HEK293 (cell line): Measurements from ENCODE around the gene SCGB1C1.

Experiments
- CTCF ChIA-PET: fragments of 350-600 bp; formaldehyde crosslinking; extraction: SDS; loops from one replicate; lab custom pipeline; 2021; ENCODE audit warnings: antibody characterized with exemption; lab: Yijun Ruan, JAX
- POLR2A ChIA-PET: fragments of 300-600 bp; formaldehyde crosslinking; extraction: SDS; loops from one replicate; lab custom pipeline; 2020; ENCODE audit warnings: antibody characterized with exemption, inconsistent platforms; lab: Yijun Ruan, JAX
- H3K27ac ChIP-seq: fragments of 200-500 bp; sonication (Bioruptor generic); 2 replicates; pipeline ENCODE4 v1.5.1; 2014; ENCODE audit warnings: low read depth, low read length, control low read depth, inconsistent platforms; ENCODE audit errors: extremely low read depth
- H3K36me3 ChIP-seq, 2 experiments: fragments of 200-500 bp in 1 of 2; sonication (Bioruptor generic) in 1 of 2; 1 replicate in 1 of 2; 2 replicates in 1 of 2; pipeline ENCODE4 v1.5.1; 2014 to 2017; ENCODE audit warnings: inconsistent platforms in 2 of 2, low read length in 2 of 2; ENCODE audit not compliant: control insufficient read depth in 2 of 2, insufficient read depth in 1 of 2
- H3K4me1 ChIP-seq: fragments of 200-500 bp; sonication (Bioruptor generic); 2 replicates; pipeline ENCODE4 v1.5.1; 2014; ENCODE audit warnings: mild to moderate bottlenecking, low read length, inconsistent platforms; ENCODE audit not compliant: control insufficient read depth, insufficient read depth
- H3K4me3 ChIP-seq: 2 replicates; pipeline ENCODE4 v1.5.1; 2011; ENCODE audit warnings: low read depth, mild to moderate bottlenecking, control low read depth, low read length, moderate library complexity
- H3K9me3 ChIP-seq: fragments of 200-500 bp; sonication (Bioruptor generic); 2 replicates; pipeline ENCODE4 v1.5.1; 2014; ENCODE audit warnings: low read depth, low read length, inconsistent platforms; ENCODE audit not compliant: control insufficient read depth, insufficient read depth
- BCL11A ChIP-seq: fragments of 450-650 bp; formaldehyde crosslinking; IDR thresholded peaks from 2 replicates; pipeline ENCODE4 v1.5.1; 2016; ENCODE audit warnings: low read depth, missing biosample characterization, missing genetic modification characterization
- BCL11B ChIP-seq: fragments of 450-650 bp; formaldehyde crosslinking; IDR thresholded peaks from 2 replicates; pipeline ENCODE4 v1.5.1; 2016; ENCODE audit warnings: low read depth, missing biosample characterization, missing genetic modification characterization
- GLI4 ChIP-seq: fragments of 450-650 bp; formaldehyde crosslinking; IDR thresholded peaks from 2 replicates; pipeline ENCODE4 v1.5.1; 2016; ENCODE audit warnings: missing biosample characterization, missing genetic modification characterization
- GLIS1 ChIP-seq: fragments of 450-650 bp; formaldehyde crosslinking; IDR thresholded peaks from 2 replicates; pipeline ENCODE4 v1.5.1; 2016; ENCODE audit warnings: missing biosample characterization, missing genetic modification characterization
- IKZF3 ChIP-seq: fragments of 450-650 bp; IDR thresholded peaks from 2 replicates; pipeline ENCODE4 v1.5.0; 2018; ENCODE audit warnings: missing biosample characterization, mild to moderate bottlenecking, missing genetic modification characterization, moderate library complexity
- MEIS1 ChIP-seq: sonication (generic); formaldehyde crosslinking; IDR thresholded peaks from 2 replicates; pipeline ENCODE4 v1.8.1; 2022; ENCODE audit warnings: missing genetic modification reagents, mild to moderate bottlenecking, borderline replicate concordance
- SP3 ChIP-seq: fragments of 450-650 bp; formaldehyde crosslinking; IDR thresholded peaks from 2 replicates; pipeline ENCODE4 v1.5.1; 2016; ENCODE audit warnings: missing biosample characterization, missing genetic modification characterization
- ZNF133 ChIP-seq: fragments of 450-650 bp; formaldehyde crosslinking; IDR thresholded peaks from 2 replicates; pipeline ENCODE4 v1.5.1; 2016; ENCODE audit warnings: missing biosample characterization, missing genetic modification characterization
- ZNF169 ChIP-seq: fragments of 450-650 bp; formaldehyde crosslinking; IDR thresholded peaks from 2 replicates; pipeline ENCODE4 v1.5.1; 2016; ENCODE audit warnings: missing biosample characterization, missing genetic modification characterization
- ZNF274 ChIP-seq, 2 experiments: fragments of 200-500 bp in 1 of 2; fragments of 450-650 bp in 1 of 2; sonication (Bioruptor generic) in 1 of 2; formaldehyde crosslinking in 1 of 2; IDR thresholded peaks; 2 replicates each; pipeline versions ENCODE4 v1.5.1 to v1.6.1; 2014 to 2016; ENCODE audit warnings: borderline replicate concordance in 1 of 2, inconsistent platforms in 1 of 2, low read length in 1 of 2, missing biosample characterization in 1 of 2, missing genetic modification characterization in 1 of 2
- ZNF350 ChIP-seq: fragments of 450-650 bp; formaldehyde crosslinking; IDR thresholded peaks from 2 replicates; pipeline ENCODE4 v1.5.0; 2017; ENCODE audit warnings: missing biosample characterization, mild to moderate bottlenecking, missing genetic modification characterization
- ZNF354C ChIP-seq: fragments of 450-650 bp; formaldehyde crosslinking; IDR thresholded peaks from 2 replicates; pipeline ENCODE4 v1.5.1; 2016; ENCODE audit warnings: missing biosample characterization, missing genetic modification characterization, low read depth, borderline replicate concordance
- ZNF48 ChIP-seq: fragments of 450-650 bp; formaldehyde crosslinking; IDR thresholded peaks from 2 replicates; pipeline ENCODE4 v1.5.1; 2016; ENCODE audit warnings: missing biosample characterization, missing genetic modification characterization
- ZNF529 ChIP-seq: fragments of 450-650 bp; formaldehyde crosslinking; IDR thresholded peaks from 2 replicates; pipeline ENCODE4 v1.5.1; 2017; ENCODE audit warnings: missing genetic modification characterization, missing biosample characterization; ENCODE audit not compliant: insufficient replicate concordance
- ZNF530 ChIP-seq: fragments of 450-650 bp; formaldehyde crosslinking; IDR thresholded peaks from 2 replicates; pipeline ENCODE4 v1.5.1; 2016; ENCODE audit warnings: low read depth, missing biosample characterization, missing genetic modification characterization
- ZNF558 ChIP-seq: fragments of 450-650 bp; formaldehyde crosslinking; IDR thresholded peaks from 2 replicates; pipeline ENCODE4 v1.5.1; 2016; ENCODE audit warnings: missing biosample characterization, missing genetic modification characterization
- ZNF571 ChIP-seq: fragments of 450-650 bp; formaldehyde crosslinking; IDR thresholded peaks from 2 replicates; pipeline ENCODE4 v1.5.0; 2017; ENCODE audit warnings: missing biosample characterization, missing genetic modification characterization
- ZNF623 ChIP-seq: fragments of 450-650 bp; formaldehyde crosslinking; IDR thresholded peaks from 2 replicates; pipeline ENCODE4 v1.5.1; 2016; ENCODE audit warnings: missing biosample characterization, missing genetic modification characterization
- ZNF629 ChIP-seq: fragments of 450-650 bp; formaldehyde crosslinking; IDR thresholded peaks from 2 replicates; pipeline ENCODE4 v1.5.1; 2017; ENCODE audit warnings: missing biosample characterization, missing genetic modification characterization
- TF ChIP-seq, protein P1 (sequence below): fragments of 450-650 bp; formaldehyde crosslinking; IDR thresholded peaks from 2 replicates; pipeline ENCODE4 v1.5.1; 2016; ENCODE audit warnings: missing biosample characterization, missing genetic modification characterization
- TF ChIP-seq, protein P2 (sequence below): fragments of 450-650 bp; IDR thresholded peaks from 2 replicates; pipeline ENCODE4 v1.5.1; 2018; ENCODE audit warnings: missing biosample characterization, mild to moderate bottlenecking, missing genetic modification characterization
- TF ChIP-seq, protein P3 (sequence below): fragments of 450-650 bp; formaldehyde crosslinking; IDR thresholded peaks from 2 replicates; pipeline ENCODE4 v1.5.1; 2016; ENCODE audit warnings: missing biosample characterization, missing genetic modification characterization

Gene SCGB1C1

DNA sequence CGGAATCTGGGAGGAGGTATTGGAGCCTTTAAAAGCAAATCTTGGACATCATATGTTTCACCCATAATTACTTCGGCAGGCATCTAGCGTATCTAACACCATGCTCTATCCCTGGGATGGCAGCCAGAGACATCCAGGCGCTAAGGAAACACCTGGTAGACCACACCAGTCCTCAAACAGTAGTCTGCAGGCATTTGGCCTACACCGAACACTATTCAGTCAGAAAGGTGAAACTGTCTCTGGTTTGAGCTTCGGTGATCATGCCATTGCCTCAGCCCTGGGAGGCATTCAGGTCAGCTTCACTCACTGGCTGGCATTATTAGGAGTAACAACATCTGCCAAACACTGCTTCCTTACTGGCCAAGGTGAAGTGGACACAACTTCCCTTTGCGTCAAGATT lies 31.5 kb downstream of the SCGB1C1 start (continued):
- TF ChIP-seq ZNF48 (tag by site-specific recombination) (no peak), ZNF350 (tag by site-specific recombination) (no peak), IKZF3 (tag by site-specific recombination) (no peak), SP3 (tag by site-specific recombination) (no peak), ZNF623 (tag by site-specific recombination) (no peak)
- TF ChIP-seq, protein P1, sequence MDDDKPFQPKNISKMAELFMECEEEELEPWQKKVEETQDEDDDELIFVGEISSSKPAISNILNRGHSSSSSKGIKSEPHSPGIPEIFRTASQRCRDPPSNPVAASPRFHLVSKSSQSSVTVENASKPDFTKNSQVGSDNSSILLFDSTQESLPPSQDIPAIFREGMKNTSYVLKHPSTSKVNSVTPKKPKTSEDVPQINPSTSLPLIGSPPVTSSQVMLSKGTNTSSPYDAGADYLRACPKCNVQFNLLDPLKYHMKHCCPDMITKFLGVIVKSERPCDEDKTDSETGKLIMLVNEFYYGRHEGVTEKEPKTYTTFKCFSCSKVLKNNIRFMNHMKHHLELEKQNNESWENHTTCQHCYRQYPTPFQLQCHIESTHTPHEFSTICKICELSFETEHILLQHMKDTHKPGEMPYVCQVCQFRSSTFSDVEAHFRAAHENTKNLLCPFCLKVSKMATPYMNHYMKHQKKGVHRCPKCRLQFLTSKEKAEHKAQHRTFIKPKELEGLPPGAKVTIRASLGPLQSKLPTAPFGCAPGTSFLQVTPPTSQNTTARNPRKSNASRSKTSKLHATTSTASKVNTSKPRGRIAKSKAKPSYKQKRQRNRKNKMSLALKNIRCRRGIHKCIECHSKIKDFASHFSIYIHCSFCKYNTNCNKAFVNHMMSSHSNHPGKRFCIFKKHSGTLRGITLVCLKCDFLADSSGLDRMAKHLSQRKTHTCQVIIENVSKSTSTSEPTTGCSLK (tag by site-specific recombination), result no peak

DNA sequence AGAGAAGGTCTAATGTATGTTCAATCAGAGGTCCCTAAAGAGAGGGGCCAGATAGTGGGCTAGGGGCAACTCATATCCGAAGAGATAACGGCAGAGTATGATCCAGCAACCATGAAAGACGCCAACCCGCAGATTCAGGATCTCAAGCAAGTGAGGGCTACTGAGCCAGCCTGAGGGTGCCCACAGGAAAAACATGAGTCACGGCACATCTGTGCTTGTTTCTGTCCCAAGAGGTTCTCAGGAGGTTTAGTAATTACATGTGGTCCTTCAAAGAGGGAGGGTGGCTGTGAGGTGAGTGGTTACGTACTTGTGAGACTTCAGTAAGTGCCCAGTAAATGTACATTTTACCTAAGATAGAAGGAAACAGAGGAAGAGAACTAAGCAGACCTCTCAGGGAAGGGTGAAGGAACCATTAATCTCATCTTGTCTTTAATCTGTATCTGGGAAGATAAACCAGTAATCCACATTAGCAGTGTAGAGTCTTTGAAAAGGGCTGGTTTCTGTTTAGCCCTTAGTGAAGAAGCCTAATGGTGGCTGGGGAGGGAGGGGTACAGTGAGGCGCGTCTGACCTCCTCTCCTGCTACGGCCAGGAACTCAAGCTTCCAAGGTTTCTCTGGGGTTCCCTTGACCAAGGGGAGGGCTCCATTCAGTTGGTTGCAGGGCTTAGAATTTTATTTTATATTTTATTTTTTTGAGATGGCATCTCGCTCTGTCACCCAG lies 33.0 kb downstream of the SCGB1C1 start:
- H3K9me3 ChIP-seq, result no peaks in the 10 kb centered on the region
- no peak overlapping the region for H3K4me3 ChIP-seq
- CTCF ChIA-PET, result no interaction called here
- TF ChIP-seq ZNF133 (tag by site-specific recombination) (peak; percentile 60; the same call in 1 of the 2 replicates), ZNF169 (tag by site-specific recombination) (no peak), ZNF558 (tag by site-specific recombination) (no peak)
- TF ChIP-seq, all 188 proteins: peak for 1
- POLR2A ChIA-PET, result interaction anchor here (1.5 kb wide), 1 partner anchor 19 kb away, joined by 6 read pairs; the partner anchor contains the start of genes BET1L and RIC8A
- no peak overlapping the region for H3K27ac ChIP-seq
- peaks cover 0 to 32% of the 10 kb centered on the region in 2 experiments; a peak in 2 of 3 replicates for H3K36me3 ChIP-seq
- no peaks in the 10 kb centered on the region for H3K4me1 ChIP-seq

DNA sequence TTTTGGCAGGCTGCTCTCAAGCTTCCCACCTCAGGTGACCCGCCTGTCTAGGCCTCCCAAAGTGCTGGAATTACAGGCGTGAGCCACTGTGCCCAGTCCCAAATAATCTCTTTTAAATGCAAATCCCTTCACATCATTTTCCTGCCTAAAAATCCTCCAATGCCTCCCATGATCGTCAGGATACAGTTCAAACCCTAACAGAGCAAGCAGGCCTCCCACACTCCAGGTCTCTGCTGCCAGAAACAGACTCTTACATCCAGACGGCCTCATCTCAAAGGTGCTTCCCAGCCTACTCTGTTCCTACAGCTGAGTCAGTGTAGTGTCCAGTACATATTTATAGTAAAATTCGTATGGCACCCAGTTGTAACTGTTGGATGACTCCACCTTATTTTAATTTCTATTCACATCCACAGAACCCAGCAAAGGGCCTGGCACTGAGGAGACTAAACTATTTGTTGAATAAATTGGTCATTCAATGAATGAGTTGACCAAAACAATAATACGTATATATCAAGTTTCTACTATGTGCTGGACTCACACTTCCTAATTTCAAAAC lies 35.0 kb downstream of the SCGB1C1 start:
- H3K4me3 ChIP-seq, result no peak overlapping the region
- no peaks in the 10 kb centered on the region for H3K4me1 ChIP-seq
- no peak overlapping the region for H3K27ac ChIP-seq
- ChIA-PET POLR2A (interaction anchor here (1.0 to 1.2 kb wide), 2 partner anchors 11 to 21 kb away, joined by 3 to 5 read pairs; partner anchors contain the start of genes BET1L and RIC8A), CTCF (no interaction called here)
- H3K9me3 ChIP-seq, result no peaks in the 10 kb centered on the region
- peaks cover 0 to 26% of the 10 kb centered on the region in 2 experiments; a peak in 2 of 3 replicates for H3K36me3 ChIP-seq
- no peak for TF ChIP-seq GLI4 (tag by site-specific recombination)
- TF ChIP-seq, protein P2, sequence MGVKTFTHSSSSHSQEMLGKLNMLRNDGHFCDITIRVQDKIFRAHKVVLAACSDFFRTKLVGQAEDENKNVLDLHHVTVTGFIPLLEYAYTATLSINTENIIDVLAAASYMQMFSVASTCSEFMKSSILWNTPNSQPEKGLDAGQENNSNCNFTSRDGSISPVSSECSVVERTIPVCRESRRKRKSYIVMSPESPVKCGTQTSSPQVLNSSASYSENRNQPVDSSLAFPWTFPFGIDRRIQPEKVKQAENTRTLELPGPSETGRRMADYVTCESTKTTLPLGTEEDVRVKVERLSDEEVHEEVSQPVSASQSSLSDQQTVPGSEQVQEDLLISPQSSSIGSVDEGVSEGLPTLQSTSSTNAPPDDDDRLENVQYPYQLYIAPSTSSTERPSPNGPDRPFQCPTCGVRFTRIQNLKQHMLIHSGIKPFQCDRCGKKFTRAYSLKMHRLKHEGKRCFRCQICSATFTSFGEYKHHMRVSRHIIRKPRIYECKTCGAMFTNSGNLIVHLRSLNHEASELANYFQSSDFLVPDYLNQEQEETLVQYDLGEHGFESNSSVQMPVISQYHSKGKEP (tag by site-specific recombination), result no peak
- TF ChIP-seq ZNF274 (IDR thresholded peaks at IDR 0.05; ENCODE audit: low read length), result no peak
- no peak for TF ChIP-seq ZNF274 (tag by site-specific recombination; IDR thresholded peaks at IDR 0.05; ENCODE audit: borderline replicate concordance)
- no peak for TF ChIP-seq ZNF629
- no peak for TF ChIP-seq ZNF529 (tag by site-specific recombination)
- TF ChIP-seq ZNF354C (tag by site-specific recombination), result no peak
- TF ChIP-seq ZNF571 (tag by site-specific recombination), result no peak
- no peak for TF ChIP-seq GLIS1 (tag by site-specific recombination)
- no peak for TF ChIP-seq ZNF530 (tag by site-specific recombination)
- TF ChIP-seq, protein P3, sequence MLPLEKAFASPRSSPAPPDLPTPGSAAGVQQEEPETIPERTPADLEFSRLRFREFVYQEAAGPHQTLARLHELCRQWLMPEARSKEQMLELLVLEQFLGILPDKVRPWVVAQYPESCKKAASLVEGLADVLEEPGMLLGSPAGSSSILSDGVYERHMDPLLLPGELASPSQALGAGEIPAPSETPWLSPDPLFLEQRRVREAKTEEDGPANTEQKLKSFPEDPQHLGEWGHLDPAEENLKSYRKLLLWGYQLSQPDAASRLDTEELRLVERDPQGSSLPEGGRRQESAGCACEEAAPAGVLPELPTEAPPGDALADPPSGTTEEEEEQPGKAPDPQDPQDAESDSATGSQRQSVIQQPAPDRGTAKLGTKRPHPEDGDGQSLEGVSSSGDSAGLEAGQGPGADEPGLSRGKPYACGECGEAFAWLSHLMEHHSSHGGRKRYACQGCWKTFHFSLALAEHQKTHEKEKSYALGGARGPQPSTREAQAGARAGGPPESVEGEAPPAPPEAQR (tag by site-specific recombination), result no peak
- no peak for TF ChIP-seq MEIS1 (CRISPR knock-in tag)
- no peak for TF ChIP-seq BCL11A (tag by site-specific recombination)
- no peak for TF ChIP-seq BCL11B (tag by site-specific recombination)
